ENCODE data around the gene EVA1A.

EVA1A gene

DNA sequence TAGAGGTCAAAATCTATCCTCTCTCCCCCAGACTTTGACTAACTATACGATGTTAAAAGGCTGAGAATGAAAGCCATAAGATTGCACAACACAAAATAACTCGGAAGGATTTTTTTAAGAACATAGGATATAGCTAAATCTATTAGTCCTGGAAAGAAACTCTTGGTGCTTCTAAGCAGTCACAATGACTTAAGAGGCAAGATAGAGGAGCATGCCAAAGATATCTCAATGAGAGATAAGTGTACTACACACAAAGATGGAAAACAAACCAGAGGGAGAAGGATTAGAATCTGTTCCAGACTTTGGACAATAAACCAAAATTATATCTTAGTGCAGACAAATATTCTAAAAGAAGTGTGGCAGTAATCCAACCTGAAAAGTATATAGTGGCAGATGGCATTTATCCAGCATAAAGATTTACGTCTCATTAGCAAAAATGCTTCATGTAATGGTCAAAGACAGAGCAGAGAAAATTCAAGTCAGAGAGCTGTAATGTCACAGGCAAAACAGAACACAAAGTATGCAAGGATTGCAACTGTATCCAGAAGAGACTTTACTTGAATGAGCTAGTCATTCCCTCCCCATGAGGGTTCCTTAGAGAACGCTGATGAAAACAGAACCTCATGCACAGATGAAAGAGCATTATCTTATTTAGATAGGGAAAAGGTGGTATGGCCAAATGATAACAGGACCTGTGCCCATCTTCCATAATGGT is 28.8 kb upstream of the EVA1A start:
- no peak for DNase-seq

DNA sequence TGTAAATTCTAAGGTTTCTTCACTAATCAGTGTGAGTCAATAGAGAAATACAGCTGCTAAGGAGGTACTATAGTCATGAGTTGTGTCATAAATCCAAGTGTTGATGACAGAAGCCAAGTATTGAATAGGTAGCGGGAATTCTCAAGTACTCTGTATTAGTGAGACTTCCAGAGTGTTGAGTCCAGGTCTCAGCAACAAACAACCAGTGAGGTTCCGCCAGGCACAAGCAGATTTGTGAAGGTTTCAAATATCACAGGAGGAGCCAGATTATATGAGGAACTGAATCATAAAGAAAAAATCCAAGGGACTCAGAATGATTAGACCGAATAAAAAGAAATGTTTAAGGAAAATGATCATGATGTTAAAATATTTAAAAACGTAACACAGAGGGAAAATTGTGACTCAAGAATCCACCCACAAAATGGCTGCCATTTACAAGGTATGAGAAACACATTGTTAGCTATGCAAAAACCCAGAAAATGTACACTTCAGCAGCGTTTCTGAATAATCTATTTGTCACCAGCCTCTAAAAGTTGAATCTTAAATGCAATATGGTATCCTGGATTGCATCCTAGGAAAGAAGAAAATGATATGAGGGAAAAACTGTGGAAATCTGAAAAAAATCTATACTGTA is 27.3 kb upstream of the EVA1A start:
- DNase-seq = no peak

DNA sequence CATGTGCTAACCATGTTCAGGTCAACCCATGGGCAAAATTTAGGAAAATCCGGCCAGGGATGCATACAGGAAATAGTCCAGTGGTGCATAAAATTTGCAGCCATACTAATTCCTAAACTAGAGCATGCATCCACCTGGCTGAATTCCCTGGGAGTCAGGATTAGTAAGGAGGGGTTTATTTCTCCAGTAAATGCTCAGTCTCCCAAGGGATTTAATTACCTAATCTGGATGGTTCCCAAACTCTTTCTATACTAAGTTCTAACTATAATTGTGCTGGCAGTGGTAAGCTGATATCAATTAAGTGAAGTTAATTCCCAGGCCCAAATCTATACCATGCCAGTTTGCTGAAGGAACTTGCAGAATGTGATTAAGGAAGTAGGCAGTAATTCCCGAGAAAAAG is 26.2 kb upstream of the EVA1A start:
- DNase-seq = no peak

DNA sequence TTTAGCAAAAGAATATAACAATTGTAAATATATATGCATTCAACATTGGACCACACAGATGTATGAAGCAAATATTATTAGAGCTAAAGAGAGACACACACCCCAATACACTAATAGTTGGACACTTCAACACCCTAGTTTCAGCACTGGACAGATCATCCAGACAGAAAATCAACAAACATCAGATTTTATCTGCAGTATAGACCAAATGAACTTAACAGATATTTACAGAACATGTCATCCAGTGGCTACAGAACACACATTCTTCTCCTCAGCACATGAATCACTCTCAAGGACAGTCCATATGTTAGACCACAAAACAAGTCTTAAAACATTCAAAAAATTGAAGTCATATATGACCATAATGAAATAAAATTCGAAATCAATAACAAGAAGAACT is 22.1 kb upstream of the EVA1A start:
- DNase-seq = no peak

DNA sequence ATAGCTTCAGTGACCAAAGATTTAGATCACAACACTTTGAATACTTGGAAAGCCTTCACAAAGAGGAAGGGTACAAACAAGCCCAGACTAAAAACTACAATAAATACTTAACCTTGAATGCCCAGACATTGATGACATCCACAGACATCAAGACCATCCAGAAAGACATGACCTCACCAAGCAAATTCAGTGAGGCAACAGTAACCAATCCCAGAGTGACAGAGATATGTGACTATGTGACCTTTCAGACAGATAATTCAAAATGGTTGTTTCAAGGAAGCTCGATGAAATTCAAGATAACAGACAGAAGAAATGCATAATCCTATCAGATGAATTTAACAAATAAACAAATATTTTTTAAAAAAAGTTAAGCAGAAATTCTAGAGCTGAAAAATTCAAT is 19.9 kb upstream of the EVA1A start:
- DNase-seq = no peak

DNA sequence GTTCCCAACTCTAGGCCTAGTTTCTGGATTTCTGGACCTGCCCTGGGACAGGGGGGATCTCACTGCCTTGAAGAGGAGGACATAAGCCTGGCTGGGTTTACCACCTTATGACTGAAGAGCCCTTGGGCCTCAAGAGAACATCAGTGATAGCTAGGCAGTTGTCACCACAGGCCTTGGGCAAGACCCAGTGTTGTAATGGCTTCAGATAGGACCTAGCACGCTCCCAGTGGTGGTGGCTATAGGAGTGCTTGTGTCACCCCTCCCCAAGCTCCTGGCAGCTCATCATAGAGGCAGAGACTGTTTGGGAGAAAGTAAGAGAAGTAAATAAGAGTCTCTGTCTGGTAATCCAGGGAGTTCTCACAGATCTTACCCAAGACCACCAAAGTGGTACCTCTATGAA is 19.4 kb upstream of the EVA1A start:
- no peak for DNase-seq

DNA sequence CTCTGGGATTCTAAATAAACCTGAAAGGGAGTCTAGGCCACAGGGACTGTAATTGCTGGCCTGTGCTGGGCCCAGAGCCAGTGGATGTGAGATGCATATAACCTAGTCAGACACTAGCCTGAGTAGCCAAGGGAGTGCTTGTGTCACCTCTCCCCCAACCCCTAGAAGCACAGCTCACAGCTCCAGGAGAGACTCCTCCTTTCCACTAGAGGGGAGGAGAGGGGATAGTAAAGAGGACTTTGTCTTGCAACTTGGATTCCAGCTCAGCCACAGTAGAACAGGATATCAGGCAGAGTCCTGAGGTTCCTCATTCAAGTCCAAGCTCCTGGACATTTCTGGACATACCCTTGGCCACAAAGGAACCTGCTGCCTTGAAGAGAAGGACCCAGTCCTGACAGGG is 18.4 kb upstream of the EVA1A start:
- no peak for DNase-seq

DNA sequence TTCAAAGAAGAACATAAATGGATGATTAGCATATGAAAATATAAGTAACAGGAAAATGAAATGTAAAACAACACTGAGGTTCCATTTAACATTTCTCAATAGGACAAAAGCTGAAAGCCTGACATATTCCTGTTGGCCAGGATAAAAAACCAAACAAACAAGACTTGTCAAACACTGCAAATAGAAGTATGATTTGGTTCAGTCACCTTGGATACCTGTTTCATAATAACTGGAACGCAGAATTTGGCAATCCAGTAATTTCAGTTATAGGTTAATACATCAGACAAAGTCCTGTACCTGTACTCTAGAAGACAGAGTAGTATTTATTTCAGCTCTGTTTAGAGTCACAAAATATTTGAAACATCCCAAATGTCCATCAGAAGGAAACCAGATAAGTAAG is 16.5 kb upstream of the EVA1A start:
- no peak for DNase-seq

DNA sequence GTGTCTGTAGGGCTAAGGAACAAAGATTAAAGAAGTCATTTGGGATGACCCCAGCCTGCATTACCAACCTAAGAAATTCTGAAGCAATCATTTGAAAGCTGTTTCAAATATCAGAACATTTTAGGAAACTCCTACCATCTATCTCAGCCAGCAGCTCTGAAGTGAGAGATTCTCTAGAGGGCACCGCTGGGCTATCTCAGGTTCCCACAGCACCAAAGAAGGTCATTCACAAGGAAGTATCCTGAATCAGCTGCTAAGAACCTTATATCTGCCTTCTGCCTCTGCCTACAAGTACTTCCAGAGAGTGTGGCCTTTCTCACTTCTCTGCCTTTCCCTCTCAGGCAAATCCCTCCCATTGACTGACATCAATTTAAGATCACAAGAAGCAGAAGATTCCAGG is 13.4 kb upstream of the EVA1A start:
- no peak for DNase-seq

DNA sequence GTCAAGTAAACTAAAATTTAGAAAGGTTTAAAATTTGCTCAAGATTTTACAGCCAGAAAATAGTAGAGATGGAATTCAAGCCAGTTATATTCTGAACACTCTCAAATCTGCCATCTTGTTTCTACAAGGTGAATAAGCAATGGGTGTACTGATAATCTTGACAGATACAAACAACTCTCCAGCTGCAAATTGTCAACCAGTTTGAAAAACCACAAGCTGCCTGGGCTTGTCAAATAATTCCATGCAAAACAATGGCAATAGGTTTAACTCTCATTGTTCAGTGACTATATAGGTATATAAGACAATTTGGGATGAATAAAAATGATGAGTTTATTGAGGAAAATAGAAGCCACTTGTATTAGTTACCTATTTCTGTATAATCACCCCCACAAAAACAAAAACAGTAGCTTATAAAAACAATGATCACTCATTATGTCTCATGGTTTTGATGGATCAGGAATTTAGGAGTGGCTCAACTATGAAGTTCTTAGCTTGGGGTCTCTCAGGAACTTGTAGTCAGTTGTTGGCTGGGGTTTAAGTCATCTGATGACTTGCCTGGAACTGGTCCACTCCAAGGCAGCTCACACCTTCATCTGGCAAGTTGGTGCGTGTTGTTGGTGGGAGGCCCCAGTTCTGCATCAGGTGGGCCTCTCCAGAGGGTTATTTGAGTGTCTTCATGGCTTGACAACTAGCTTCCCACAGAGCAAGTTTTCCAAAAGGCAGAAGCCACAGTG is 12.6 kb upstream of the EVA1A start:
- DNase-seq = no peak

DNA sequence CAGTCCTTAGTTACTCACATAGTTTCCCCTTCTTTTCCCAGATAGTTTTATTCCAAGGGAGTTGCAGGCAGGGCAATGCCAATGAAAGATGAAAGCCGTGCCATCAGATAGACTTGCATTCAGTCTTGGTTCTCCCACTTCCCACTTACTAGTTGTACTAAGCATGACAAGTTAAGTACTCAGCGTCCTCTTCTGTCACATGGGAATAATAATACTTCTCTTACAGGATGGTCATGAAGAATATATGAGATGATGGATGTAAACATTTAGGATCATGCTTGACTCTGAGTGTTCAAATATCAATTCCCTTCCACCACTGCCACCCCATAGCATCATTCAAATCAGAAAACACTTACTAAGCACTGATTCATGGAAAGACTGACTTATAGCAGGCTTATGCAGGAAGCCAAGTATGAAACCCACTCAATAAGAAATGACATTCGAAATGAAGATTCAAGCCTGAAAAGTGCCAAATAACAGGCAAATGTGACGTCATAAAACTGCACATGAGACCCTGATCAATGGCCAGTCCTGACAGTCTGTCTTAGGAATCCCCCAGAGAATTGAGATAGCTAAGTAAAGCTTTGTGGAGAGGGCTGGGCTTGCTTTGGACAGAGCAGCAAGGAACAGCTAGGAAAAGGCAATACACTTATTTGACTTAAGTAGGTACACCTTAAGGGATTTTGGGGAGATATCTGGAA is 11.1 kb upstream of the EVA1A start:
- no peak for DNase-seq

DNA sequence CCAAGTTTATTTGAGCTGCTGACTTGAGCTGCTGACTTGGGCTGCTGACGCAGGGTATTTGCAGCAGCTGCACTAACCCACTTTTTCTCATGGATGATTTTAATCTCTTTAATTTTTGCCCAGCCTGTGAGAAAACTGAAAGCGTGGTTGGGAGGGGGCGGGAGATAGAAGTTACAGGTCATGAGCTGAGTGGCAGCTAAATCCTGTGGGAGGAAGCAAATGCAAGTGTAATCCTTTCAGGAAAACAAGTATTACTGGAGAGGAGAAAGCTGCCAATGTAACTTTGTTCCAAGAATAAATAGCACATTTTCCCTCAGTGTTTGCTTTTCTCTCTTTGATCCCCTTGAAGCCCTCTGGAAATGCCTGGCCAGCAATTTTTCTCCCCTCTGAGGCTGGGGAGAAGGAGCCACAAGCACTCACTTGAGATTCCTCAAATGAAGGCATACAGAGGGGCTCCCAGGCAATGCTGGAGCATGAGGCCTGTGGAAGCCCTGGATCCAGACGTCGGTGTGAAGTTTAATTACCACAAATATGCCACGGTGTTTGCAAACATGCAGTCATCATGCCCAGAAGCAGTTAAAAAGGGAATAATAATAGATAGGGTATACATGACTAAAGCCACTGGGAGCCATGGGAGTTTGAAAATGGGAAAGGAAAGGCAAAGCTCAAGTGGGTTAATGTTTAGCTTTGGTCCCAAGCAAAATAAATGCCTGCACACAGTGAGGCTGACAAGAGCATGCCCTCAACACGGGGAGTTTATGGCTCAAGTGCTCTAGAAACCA is 10.4 kb upstream of the EVA1A start:
- no peak for DNase-seq

DNA sequence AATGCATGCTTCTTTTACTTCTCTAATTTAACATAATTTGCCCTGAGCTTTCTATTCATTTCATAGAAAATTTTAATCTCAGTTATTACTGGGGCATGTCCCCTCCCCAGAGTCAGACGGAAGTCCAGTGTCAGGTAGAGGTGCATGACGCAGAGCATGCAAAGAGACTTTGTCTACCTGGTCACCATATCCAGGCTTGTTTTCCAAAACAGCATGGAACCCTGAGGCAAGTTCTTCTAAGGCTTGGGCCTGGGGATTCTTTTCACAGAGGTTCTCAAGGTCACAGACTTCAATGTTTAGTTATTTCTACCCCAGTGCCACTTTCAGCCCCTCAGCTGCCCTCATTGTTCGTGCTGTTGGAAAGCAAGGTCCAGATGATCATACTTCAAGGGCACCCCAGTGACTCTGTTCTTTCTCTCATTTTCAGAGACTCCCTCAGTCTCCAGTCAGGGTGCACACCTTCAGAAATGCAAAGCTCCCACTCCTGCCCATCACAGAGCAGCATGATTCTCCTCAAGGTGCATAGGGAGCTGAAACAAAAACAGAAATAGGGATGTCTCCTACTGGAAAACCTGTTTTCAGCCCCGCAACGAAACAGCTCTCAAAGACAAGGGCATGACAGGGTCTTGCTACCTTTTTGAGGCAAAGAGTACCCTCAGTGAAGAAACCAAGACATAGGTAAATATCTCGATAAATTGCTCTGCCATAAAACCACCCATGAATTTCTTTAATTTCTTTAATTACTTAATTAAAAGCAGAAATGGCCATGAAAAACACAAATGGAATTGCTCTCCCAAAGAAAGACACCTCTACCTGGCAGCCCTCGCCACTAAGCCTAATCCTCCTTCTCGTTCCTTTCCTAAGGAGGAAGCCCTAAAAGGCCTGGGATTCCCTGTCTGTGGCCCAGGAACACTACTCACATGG is 9.5 kb upstream of the EVA1A start:
- no peak for DNase-seq

DNA sequence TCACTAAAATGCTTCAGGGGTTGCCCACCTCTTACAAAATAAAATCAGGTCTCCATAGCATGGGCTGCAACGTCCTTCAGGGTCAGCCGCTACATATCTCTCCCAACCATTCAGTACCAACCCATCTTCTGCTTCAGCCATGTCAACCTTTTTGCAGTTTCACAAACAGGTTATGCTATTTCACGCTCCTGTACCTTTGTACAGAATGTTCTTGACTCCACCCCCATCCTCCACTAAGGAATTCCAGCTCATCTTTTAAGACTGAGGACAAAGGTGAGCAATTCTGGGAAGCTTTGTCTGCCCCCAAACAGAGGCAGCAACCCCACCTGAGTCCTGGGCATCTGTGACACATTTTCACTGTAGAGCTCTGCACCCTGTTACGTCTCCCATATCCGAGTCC is 8.8 kb upstream of the EVA1A start:
- no peak for DNase-seq

DNA sequence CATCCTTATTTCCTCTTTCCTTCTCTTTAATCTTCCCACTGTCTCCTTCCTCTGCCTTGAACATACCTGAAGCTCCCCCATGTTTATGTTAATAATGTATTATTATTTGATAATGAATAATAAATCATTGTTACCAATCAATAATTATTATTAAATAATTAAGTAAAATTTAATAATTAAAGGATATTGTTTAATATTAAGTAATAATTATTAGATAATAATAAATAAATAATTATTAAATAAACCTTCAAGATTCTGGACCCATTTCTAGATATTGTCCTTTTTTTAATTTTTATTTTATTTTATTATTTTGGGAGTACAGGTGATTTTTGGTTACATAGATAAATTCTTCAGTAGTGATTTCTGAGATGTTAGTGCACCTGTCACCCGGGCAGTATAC is 7.4 kb upstream of the EVA1A start:
- DNase-seq = no peak

DNA sequence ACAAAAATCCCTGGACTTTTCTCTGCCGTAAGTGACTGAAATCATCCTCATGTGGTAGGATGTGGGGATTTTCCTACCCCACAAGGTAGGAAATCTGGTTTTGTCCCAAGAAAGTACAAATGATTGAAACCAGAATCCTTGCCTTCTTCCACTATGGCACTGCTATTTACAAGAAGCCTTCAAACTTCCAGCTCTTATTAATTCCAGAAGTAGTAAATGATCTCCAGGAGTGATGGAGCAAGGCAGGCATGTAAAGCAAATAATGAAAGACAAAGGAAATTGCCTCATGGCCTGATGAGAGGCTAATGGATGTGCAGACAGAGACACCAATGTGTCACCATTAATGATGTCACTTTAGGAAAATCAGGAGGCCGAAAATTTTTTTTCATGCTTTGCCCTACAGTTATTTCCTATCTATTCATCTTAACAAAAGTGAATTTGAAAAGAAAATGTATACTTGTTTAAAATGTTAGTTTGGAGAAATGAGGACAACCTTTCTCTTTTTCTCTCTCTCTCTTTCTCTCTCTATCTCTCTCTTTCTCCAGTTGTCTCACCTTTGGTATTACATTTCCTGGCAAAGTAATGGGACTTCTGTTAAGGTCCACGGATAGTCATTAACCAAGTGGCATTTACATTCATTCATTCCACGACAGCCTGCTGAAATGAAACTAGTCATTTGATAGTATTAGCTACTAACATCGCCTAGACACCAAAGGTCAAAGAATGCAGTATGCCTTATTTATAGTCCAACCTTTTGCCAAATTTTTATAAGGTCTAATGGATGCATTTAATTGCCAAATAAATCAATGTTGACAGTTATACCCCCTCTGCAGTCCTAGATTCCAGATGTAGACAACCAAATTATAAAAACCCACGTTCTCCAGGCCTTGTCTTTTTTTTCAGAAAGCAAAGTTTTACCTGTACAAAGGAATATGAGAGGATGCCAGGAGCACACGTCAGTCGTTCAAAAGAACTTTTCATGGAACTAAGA is 5.0 kb upstream of the EVA1A start:
- DNase-seq = no peak

DNA sequence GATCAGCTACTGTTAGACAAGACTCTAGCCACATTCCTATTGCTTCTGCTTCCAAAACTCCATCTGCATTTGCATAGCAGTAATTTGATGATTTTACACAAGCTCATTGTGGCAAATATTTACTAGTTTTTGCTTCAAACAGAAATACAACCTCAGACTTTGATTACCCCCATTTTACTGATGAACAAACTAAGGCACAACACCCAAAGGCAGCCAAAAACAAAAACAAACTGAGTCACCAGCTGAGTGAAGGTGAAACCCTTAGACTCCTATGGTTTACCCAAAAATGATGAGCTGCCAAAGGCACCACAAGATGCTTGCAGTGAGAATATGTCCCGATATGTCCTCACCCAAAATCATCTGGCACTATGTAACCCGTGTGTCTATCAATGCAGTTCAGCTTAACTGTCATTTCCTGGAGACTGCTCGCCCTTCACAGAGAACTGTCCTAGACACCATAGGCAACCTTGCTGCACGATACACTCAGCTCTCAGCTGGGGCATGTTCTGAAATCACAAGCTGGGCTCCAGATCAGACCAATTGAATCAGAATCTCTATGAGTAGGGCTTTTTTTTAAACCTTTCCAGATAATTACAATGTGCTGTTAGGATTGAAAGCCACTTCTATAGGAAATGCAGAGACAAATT is 4.1 kb upstream of the EVA1A start:
- no peak for DNase-seq

DNA sequence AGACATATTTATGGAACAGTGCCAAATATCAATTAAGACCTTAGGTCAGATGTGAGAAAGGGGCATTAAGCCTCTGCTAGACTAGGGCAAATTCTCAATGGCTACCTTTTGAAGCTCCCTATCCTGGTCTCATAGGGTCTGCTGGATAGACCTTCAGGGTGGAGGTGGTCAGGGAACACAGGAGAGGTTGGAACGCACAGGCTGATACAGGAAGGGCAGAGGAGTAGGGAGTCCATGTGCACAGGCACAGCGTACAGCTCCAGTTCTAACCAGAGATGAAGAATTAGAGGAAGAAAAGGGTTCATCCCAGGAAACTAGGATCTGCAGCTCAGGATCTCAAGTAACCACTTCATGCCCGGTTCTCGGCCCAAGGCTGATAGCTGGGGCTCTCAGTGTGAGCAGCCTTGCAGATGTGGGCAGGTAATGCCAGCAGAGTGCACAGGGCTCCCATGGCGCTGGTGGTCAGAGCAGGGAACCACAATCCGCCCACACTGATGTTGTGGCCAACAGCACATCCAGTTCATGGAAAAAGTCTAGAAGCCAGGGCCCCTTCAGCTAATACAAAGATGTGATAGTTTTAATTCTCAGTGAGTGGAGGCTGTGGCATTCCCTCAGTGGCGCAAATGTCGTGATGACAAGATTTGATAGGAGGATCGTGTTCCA is 3.4 kb upstream of the EVA1A start:
- DNase-seq = no peak

DNA sequence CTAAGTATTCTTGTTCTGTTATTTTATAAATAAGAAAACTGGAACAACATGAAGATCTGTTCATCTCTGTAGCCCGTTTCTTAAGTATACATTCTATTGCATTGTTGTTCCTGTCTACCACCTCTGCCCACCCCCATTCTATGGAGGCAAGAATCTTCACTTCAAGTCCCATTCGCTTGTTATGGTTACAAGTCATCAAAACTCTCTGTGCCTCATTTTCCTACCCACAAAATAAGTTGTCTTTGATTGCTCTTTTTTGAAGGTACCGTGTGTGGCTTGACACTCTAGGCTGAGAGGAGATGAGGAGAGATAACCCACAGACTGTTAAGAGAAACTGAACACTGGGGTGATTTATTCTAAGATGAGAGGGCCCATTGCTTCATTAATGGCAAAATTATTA is 2.9 kb upstream of the EVA1A start:
- no peak for DNase-seq

DNA sequence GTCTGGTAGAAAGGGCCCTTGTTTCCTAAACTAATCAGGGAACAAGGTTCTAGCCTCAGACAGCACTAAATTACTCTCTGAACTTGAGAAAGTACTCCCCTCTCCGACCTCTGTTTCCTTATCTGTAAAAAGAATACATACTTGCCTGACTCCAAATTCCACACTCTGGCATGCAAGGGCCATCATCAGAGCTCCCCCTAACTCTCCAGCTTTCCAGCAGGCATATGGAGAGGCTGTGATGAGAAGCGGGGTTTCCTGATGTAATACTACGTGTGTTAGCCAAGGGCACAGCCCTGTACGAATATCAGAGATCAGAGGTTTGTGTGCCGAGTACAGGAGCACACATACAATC is 1.8 kb upstream of the EVA1A start:
- no peak for DNase-seq
